GM18909 (cell line): ENCODE results near the gene SERGEF.

Experiments used
- ATAC-seq: cut with Tn5 transposase; IDR thresholded peaks from one replicate; pipeline ENCODE4 v1.9.1; 2021; ENCODE audit warnings: mild to moderate bottlenecking; ENCODE audit not compliant: unreplicated experiment, poor library complexity

SERGEF gene

DNA sequence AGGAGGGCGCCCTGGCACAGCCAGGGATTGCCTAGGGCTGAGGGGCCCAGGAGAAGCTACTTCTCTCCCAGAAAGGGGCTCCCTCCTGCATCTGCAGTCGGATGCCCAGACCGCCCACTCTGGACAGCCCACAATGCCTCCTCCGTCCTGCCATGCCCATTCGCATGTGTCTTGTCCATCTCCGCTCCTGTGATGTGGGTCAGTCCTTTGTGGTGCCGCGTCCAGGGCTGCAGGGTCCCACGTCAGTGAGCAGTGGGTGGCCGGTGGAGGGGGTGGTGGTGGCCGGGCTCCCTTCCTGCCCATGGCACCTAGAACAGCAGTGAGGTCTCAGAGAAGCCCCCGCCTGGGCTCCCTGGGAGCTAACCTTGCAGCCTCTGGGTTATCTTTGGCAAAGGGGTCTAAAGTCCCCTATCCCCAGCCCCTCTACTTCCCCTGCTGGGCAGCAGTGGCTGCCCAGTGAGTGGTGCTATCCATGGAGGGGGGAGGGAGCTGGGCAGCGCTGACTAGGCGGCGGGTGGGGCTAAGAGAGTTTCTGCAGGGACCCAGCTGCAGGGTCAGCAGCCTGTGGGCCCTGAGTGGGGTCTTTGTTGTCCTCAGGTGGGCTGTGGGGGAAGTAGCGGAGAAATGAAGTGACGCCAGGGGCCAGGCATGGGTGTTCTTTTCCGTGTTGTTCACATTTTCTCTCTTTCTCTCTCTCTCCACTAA, 237.2 kb downstream of the SERGEF start:
- ATAC-seq = no peak

DNA sequence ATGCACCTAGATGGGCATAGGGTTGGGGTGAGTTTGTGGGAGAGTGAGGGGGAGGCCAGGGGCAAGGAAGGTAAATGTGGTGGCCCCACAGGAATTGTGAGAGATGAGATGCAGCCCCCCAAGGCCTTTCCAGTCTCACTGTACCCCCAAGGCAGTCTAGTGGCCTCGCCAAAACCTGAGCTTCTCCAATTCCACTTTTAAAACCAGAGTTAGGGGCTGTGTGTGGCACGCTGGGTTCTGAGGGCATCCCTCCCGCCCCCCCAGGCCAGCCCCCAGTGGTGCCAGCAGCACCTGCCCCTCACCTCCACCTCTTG, 237.9 kb downstream of the SERGEF start:
- no peak for ATAC-seq

DNA sequence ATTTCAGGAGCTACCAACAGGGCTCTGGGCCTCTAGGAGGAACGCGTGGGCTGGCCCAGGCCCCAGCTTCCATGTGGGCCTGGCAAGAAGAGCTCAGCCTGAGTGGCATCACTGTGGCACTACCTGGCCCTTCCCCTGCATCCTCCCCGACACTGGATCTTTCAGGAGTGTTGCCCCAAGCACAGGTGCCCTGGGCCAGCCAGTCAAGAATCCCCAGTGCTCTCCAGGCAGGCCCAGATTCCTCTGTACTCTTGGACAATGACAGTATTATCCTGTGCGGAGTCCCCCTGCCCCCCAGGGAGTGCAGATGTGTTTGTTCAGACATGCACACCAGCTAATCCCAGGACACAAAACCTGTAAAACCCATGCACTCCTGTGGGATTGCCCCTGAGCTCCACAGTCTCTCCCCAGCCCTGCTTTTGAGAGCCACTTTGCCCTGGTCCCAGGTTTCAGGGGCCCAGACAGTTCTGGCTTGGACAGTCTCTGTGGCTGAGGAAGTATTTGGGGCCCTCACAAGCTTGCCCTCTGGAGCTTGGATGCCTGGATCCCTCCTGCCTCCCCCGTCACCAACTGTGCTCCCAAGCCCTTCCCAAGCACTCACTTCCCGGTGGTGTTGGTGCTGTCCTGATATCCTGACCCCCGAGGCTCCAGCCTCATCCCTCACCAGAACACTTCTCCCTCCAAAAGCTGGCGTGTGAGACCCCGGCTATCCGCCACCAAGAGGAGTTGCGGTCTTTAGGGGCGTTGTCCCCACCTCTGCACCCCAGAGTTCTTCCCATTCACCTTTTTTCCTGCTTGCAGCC, 238.4 kb downstream of the SERGEF start:
- no peak for ATAC-seq

DNA sequence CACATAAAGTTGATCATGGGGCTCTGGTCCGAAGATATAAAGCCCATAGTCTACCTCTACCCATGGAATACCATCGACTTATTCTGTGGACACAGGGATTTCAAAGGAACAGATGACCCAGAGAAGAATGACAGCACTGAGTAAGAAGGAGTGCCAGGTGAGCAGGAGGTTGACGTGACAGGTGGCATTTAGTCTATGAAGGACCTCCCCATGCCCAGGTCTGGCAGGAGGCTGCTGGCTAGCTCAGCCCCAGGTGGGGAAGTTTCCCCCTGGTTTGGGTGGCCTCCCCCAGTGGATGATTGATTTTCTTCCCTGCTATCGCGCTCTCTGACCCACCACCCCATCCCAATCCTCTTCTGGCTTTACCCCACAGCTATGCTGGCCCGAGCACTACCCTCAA, 239.2 kb downstream of the SERGEF start:
- no peak for ATAC-seq

- no peak for ATAC-seq
Observed at GRCh38 chr11:17772704-17773600, 239.9 kb downstream of the SERGEF start.

DNA sequence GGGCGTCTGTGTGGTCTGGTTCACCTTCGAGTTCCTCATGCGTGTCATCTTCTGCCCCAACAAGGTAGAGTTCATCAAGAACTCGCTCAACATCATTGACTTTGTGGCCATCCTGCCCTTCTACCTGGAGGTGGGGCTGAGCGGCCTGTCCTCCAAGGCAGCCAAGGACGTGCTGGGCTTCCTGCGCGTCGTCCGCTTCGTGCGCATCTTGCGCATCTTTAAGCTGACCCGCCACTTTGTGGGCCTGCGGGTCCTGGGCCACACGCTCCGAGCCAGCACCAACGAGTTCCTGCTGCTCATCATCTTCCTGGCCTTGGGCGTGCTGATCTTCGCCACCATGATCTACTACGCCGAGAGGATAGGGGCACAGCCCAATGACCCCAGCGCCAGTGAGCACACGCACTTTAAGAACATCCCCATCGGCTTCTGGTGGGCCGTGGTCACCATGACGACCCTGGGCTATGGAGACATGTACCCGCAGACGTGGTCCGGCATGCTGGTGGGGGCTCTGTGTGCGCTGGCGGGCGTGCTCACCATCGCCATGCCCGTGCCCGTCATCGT, 240.9 kb downstream of the SERGEF start:
- no peak for ATAC-seq

DNA sequence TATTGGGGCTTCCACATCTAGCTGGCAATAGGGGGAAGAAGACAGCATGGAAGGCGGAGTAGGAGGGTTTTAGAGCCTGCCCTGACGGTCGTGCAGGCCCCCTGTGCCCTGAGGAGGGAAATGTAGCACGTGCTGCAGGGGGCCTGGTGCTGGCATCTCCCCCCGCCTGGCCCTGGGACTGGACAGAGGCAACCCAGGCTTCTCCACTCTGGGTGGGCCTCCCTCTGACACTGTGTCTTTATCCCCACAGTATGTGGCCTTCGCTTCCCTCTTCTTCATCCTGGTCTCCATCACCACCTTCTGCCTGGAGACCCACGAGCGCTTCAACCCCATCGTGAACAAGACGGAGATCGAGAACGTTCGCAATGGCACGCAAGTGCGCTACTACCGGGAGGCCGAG, 241.4 kb downstream of the SERGEF start:
- no peak for ATAC-seq

- no peak for ATAC-seq
Observed at GRCh38 chr11:17770917-17771316, 241.9 kb downstream of the SERGEF start.

DNA sequence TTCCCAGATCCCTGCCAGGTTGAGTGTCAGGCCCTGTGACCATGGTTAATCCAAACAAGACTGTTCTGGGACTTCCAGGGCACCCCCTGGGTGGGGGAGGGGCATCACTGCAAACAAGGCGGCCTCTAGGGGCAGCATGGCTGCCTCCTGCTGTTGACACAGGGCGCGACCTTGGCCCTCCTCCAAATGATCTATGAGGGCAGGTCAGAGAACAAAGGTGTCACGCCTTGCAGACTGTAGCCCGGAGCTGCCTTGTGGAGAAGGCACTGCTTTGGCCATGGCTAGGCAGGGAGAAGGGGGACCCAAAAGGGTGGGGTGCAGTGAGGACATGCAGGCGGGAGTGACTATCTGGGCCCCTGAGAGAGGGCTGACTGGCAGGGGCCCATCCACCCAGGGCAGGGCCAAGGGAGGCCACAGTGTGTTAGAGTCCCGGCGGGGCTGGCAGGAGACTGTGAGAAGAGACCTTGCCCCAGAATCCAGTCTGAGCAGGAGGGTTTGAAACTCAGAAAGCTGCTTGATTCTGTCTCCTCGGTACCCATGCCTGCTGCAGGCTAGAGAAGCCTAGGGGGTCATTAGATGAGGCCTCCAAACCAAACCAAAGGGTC, 242.7 kb downstream of the SERGEF start:
- no peak for ATAC-seq

DNA sequence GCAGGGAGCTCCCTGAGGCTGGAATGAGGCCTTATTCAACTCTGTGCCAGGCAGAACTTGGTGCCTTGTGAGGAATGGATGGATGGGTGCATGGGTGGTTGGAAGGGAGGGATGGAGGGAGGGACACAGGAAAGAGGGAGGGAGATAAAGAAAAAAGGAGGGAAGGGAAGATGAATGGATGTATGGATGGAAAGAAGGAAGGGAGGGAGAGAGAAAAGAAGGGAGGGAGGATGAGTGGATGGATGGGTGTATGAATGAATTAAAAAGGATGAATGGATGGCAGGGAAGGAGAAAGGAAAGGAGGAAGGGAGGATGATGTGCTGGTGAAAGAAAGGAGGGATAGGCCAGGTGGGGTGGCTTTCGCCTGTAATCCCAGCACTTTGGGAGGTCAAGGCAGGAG, 243.6 kb downstream of the SERGEF start:
- no peak for ATAC-seq

DNA sequence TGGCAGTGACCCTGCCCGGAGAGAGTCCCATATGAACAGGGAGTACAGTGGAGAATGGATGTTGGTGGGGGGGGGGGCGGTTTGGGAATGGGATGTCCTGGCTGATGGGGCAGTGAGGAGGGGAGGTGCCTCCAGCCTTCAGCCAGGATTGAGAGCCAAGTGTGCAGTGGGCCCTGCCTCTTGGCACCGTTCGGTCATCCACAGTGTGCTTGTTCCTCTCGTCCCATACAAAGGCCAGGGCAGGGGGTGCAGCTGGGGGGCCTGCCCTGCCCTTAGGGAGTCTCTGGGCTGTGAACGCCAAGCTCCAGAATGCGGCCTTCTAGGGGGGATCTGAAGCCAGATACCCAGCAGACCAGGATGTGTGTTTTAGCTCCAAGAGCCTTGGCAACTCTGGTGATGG, 244.3 kb downstream of the SERGEF start:
- no peak for ATAC-seq

GRCh38 chr11:17767914-17768313, 244.9 kb downstream of the SERGEF start:
- no peak for ATAC-seq

DNA sequence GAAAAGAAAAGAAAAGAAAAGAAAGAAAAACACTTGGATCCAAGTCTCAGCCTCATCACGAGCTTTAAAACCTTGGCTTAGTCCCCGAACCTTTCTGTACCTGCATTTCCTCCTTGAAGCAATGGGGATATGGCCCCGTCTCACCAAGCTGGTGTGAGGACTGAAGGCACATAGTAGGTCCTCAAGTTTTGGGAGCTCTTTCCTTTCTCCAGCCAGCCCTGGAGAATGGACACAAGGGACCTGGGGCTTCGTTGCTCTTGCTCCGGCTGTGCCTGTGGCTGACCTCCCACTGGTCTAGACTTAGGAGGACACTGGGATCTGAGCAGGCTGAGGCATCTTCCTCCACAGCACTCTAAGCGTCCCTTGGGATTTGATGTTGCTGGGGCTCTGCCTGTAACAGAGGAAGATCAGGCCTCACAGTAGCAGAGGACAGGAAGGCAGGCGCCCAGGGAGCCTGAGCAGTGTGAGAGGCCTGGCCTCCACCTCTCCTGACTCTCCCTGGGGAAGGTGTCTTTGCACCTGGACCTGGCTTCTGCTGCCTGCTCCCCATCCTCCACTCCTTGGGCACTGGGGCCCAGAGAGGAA, 245.5 kb downstream of the SERGEF start:
- ATAC-seq = no peak

DNA sequence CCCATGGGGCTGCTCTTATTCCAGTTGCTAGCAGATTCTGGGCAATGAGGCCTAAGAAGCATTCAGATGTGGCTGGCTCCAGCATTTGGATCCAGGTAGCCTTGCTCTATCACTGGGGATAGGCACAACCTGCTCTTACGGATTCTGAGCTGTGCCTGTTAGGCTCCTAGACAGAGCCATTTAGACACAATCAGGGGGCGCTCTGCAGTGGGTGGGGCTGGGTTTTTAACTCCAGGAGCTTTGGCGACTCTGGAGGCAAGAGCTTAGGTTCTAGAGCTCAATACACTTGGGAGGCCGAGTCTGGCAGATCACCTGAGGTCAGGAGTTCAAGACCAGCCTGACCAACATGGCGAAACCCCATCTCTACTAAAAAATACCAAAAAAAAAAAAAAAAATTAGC, 246.3 kb downstream of the SERGEF start:
- no peak for ATAC-seq

DNA sequence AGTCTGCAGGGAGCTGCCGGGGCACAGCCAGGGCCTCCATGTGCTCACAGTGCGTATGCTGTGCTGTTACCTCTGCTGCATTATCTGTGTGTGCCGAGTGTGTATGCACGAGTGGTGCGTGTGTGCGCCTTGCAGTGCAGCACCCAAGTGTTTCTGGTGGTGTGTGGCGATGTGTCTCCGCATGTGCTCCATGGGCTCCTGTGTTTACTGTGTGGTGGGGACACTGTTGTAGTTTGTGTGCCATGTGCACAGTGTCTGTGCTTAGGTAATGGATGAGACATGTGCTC, 246.8 kb downstream of the SERGEF start:
- ATAC-seq = no peak

DNA sequence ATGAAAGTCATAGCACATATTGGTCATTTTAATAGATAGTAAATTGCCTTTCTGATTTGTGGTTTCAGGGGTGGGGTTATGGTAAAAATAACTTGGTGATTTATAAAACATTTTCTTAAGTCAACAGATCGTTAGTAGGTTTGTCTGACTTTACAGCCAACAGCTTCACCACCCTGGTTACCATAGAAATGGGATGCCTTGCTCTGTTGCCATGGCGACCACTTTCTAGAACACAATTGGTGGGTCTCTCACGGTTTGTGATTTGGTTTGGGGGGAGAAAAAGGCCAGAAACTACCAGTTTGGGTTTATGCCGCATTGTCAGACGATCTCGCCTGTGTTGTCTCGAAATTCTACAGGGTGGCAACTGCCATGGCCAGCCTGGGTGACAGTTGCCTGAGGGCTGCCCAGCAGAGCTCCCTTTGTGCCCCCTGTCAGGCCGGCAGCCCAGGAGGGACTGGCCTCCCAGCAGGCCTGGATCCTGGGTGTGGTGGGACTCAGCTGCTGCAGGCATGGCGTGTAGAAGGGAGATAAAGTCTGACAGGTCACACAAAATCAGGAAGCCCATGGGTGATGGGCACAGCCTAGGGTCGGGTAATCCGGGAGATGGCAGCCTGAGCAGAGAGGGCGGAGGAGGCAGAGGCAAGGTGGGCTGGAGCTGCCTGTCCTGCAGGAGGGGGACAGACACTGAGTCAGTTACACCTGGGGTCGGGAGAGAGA, 247.3 kb downstream of the SERGEF start:
- no peak for ATAC-seq

- ATAC-seq = no peak
Observed at GRCh38 chr11:17764446-17765218, 248.2 kb downstream of the SERGEF start.

DNA sequence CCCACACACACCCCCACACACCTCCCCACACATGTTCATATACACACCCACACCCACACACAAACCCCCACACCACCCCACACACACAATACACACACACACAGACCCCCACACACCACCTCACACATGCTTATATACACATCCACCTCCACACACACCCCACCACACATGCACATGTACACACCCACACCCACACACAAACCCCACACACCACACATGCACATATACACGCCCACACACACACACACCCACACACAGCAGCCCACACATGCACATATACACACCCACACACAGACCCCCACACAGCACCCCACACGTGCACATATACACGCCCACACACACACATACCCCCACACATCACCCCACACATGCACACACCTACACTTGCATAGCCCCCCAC, 249.1 kb downstream of the SERGEF start:
- no peak for ATAC-seq

DNA sequence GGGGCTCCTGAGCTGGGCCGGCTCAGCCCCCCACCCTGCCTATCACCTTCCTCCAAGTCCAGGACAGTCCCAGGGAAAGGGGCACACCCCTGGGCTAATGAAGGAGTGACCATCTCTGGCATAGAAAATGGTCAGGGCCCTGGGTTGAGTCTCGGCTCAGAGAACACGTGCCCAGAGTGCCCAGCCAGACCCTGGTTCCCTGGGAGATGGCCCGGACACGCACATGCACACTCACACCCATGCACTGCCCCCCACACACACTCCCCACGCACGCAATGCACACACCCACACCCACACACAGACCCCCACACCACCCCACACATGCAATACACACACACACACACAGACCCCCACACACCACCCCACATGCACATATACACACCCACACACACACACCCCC, 249.6 kb downstream of the SERGEF start:
- ATAC-seq = no peak
